GM13976 (cell line): ENCODE data around the gene PDZRN3.

Source experiments
- DNase-seq: peaks from one replicate; pipeline ENCODE4 v3.0.0; 2012; ENCODE audit warnings: low spot score
- CTCF ChIP-seq: IDR thresholded peaks from 2 replicates; pipeline ENCODE4 v1.5.1; 2012; ENCODE audit warnings: borderline replicate concordance, mild to moderate bottlenecking; ENCODE audit not compliant: insufficient read depth; ENCODE audit errors: extremely low read depth, missing control alignments, control extremely low read depth
- in situ Hi-C: fragments of 300-500 bp; cut with MboI; formaldehyde crosslinking; loops from one replicate; pipeline ENCODE4 v1.12.0; 2022; ENCODE audit warnings: low sequenced_read_pairs, mixed read lengths, inconsistent platforms; ENCODE audit not compliant: unreplicated experiment

The PDZRN3 gene

GRCh38 chr3:73442152-73442551 lies 182.6 kb downstream of the PDZRN3 start:
- TF ChIP-seq CTCF, result no peak
- DNase-seq, result no peak
- in situ Hi-C loops, result no loop called here

GRCh38 chr3:73437828-73438227 lies 186.9 kb downstream of the PDZRN3 start:
- no peak for TF ChIP-seq CTCF
- DNase-seq, result no peak
- in situ Hi-C loops, result loop anchor here (10.0 kb wide), 1 partner anchor 333 kb away; no protein-coding TSS in a partner anchor

- no peak for TF ChIP-seq CTCF
- in situ Hi-C loops, result loop anchor here (10.0 kb wide), 1 partner anchor 330 kb away; no protein-coding TSS in a partner anchor
- DNase-seq, result no peak
Measured at GRCh38 chr3:73435055-73435454, 189.7 kb downstream of the PDZRN3 start.

GRCh38 chr3:73433687-73434086 lies 191.1 kb downstream of the PDZRN3 start:
- in situ Hi-C loops, result loop anchor here (10.0 kb wide), 1 partner anchor 329 kb away; no protein-coding TSS in a partner anchor
- DNase-seq, result no peak

GRCh38 chr3:73433079-73433478 lies 191.7 kb downstream of the PDZRN3 start:
- in situ Hi-C loops, result loop anchor here (10.0 kb wide), 1 partner anchor 328 kb away; no protein-coding TSS in a partner anchor
- no peak for TF ChIP-seq CTCF
- DNase-seq, result no peak

More at GRCh38 chr3:73433687-73434086, 191.1 kb downstream of the PDZRN3 start:
- TF ChIP-seq CTCF, result no peak

GRCh38 chr3:73432706-73433032 lies 192.1 kb downstream of the PDZRN3 start:
- no peak for DNase-seq
- in situ Hi-C loops, result loop anchor here (10.0 kb wide), 1 partner anchor 328 kb away; no protein-coding TSS in a partner anchor
- TF ChIP-seq CTCF, result no peak
